IMR-90 (cell line): ENCODE results near the gene AP3S1. TPM values are rescaled to one million over a fixed set of nuclear protein-coding genes. Genes with fewer than 3 reads are reported as not detected.

Experiments
- ATAC-seq: fragments of 200-7000 bp; cut with Tn5 transposase; 2 replicates; pipeline ENCODE4 v1.9.1; 2020; ENCODE audit warnings: low read depth, mild to moderate bottlenecking, moderate library complexity
- BruUV-seq: library from RNA; stranded (reverse); fragments of 400-500 nt; replicated peaks from 2 replicates; lab custom pipeline; 2021; lab: Mats Ljungman, UMichigan
- CTCF ChIA-PET: fragments of 300-600 bp; formaldehyde crosslinking; extraction: SDS; loops from one replicate; lab custom pipeline; 2021; ENCODE audit warnings: antibody characterized with exemption; lab: Yijun Ruan, JAX
- POLR2A ChIA-PET: fragments of 300-600 bp; sonication (Branson Sonifier 250); formaldehyde crosslinking; loops from one replicate; lab custom pipeline; 2022; ENCODE audit warnings: antibody characterized with exemption; ENCODE audit not compliant: unreplicated experiment; lab: Charles Lee
- DNase-seq: peaks from one replicate; pipeline ENCODE4 v3.0.0; 2013
- H2AFZ ChIP-seq: replicated peaks from 2 replicates; pipeline ENCODE3; 2013; ENCODE audit warnings: low read length, mild to moderate bottlenecking; ENCODE audit not compliant: poor library complexity
- H2AK5ac ChIP-seq: 2 replicates; pipeline ENCODE4 v1.6.1; 2013; ENCODE audit warnings: low read depth, low read length, inconsistent platforms
- H2AK9ac ChIP-seq: replicated peaks from 2 replicates; pipeline ENCODE3; 2013; ENCODE audit warnings: mild to moderate bottlenecking, low read depth, low read length, moderate library complexity; ENCODE audit not compliant: poor library complexity
- H2BK120ac ChIP-seq: 2 replicates; pipeline ENCODE4 v1.6.1; 2013; ENCODE audit warnings: low read depth, low read length, inconsistent platforms
- H2BK15ac ChIP-seq: 3 replicates; pipeline ENCODE4 v1.6.1; 2013; ENCODE audit warnings: low read depth, low read length, inconsistent platforms
- H2BK20ac ChIP-seq: 2 replicates; pipeline ENCODE4 v1.6.1; 2013; ENCODE audit warnings: low read depth, mild to moderate bottlenecking, inconsistent platforms, low read length, moderate library complexity
- H2BK5ac ChIP-seq: 2 replicates; pipeline ENCODE4 v1.6.1; 2013; ENCODE audit warnings: mild to moderate bottlenecking, low read depth, low read length, inconsistent platforms; ENCODE audit not compliant: poor library complexity, severe bottlenecking
- H3K14ac ChIP-seq: replicated peaks from 2 replicates; pipeline ENCODE4 v1.6.1; 2013; ENCODE audit warnings: low read depth, low read length, inconsistent platforms
- H3K18ac ChIP-seq: 2 replicates; pipeline ENCODE4 v1.6.1; 2013; ENCODE audit warnings: low read depth, low read length, control low read depth
- H3K23ac ChIP-seq: 2 replicates; pipeline ENCODE4 v1.6.1; 2013; ENCODE audit warnings: low read depth, low read length, inconsistent platforms
- H3K27ac ChIP-seq: 2 replicates; pipeline ENCODE4 v1.5.1; 2013; ENCODE audit warnings: mild to moderate bottlenecking, control low read depth, low read length; ENCODE audit not compliant: insufficient read depth
- H3K27me3 ChIP-seq: 2 replicates; pipeline ENCODE4 v1.6.1; 2013; ENCODE audit warnings: low read length; ENCODE audit not compliant: control insufficient read depth, insufficient read depth
- H3K36me3 ChIP-seq: 2 replicates; pipeline ENCODE4 v1.6.1; 2013; ENCODE audit warnings: low read length, mixed read lengths; ENCODE audit not compliant: control insufficient read depth, insufficient read depth
- H3K4ac ChIP-seq: 2 replicates; pipeline ENCODE4 v1.6.1; 2013; ENCODE audit warnings: low read depth, low read length, inconsistent platforms
- H3K4me1 ChIP-seq: 2 replicates; pipeline ENCODE4 v1.6.1; 2013; ENCODE audit warnings: low read length, mixed read lengths; ENCODE audit not compliant: control insufficient read depth, insufficient read depth
- H3K4me2 ChIP-seq: 2 replicates; pipeline ENCODE4 v1.6.1; 2013; ENCODE audit warnings: low read depth, mild to moderate bottlenecking, control low read depth, low read length, moderate library complexity
- H3K4me3 ChIP-seq: 2 replicates; pipeline ENCODE4 v1.5.1; 2013; ENCODE audit warnings: low read depth, mild to moderate bottlenecking, control low read depth, low read length, moderate library complexity; ENCODE audit not compliant: insufficient read depth
- H3K56ac ChIP-seq: 2 replicates; pipeline ENCODE4 v1.6.1; 2013; ENCODE audit warnings: low read length, inconsistent platforms; ENCODE audit not compliant: insufficient read depth; ENCODE audit errors: extremely low read depth
- H3K79me1 ChIP-seq, 2 experiments: 2 replicates each; pipeline ENCODE4 v1.6.1; 2013; ENCODE audit warnings: low read length in 2 of 2, inconsistent platforms in 1 of 2, low read depth in 1 of 2
- H3K9ac ChIP-seq: 2 replicates; pipeline ENCODE4 v1.6.1; 2013; ENCODE audit warnings: low read depth, low read length, control low read depth
- H3K9me1 ChIP-seq: 2 replicates; pipeline ENCODE4 v1.6.1; 2013; ENCODE audit warnings: low read length, inconsistent platforms; ENCODE audit not compliant: insufficient read depth
- H3K9me3 ChIP-seq: 2 replicates; pipeline ENCODE4 v1.6.1; 2013; ENCODE audit warnings: low read length; ENCODE audit not compliant: control insufficient read depth, insufficient read depth
- H4K20me1 ChIP-seq: 2 replicates; pipeline ENCODE4 v1.6.1; 2013; ENCODE audit warnings: low read length, inconsistent platforms; ENCODE audit not compliant: insufficient read depth
- H4K5ac ChIP-seq: 2 replicates; pipeline ENCODE4 v1.6.1; 2013; ENCODE audit warnings: mild to moderate bottlenecking, low read depth, low read length, control low read depth
- H4K8ac ChIP-seq, 2 experiments: 2 replicates each; pipeline ENCODE4 v1.6.1; 2013; ENCODE audit warnings: low read depth in 2 of 2, low read length in 2 of 2, control low read depth in 1 of 2, inconsistent platforms in 1 of 2
- H4K91ac ChIP-seq: 2 replicates; pipeline ENCODE4 v1.6.1; 2013; ENCODE audit warnings: low read depth, low read length, inconsistent platforms; ENCODE audit not compliant: insufficient read depth
- BHLHE40 ChIP-seq: fragments of 150-350 bp; IDR thresholded peaks from 2 replicates; pipeline ENCODE4 v1.6.1; 2016; ENCODE audit warnings: mild to moderate bottlenecking, low read depth, low read length
- CEBPB ChIP-seq: IDR thresholded peaks from 2 replicates; pipeline ENCODE4 v1.6.1; 2012; ENCODE audit warnings: low read depth, low read length, improper control_type of control experiment
- MXI1 ChIP-seq: IDR thresholded peaks from 2 replicates; pipeline ENCODE4 v1.6.1; 2012; ENCODE audit warnings: low read depth, mild to moderate bottlenecking, low read length, moderate library complexity, borderline replicate concordance
- NFE2L2 ChIP-seq: fragments of 150-350 bp; IDR thresholded peaks from 2 replicates; pipeline ENCODE4 v1.6.1; 2016; ENCODE audit warnings: low read depth, mild to moderate bottlenecking, low read length
- RCOR1 ChIP-seq: IDR thresholded peaks from 2 replicates; pipeline ENCODE4 v1.6.1; 2012; ENCODE audit warnings: mild to moderate bottlenecking, low read length, improper control_type of control experiment; ENCODE audit not compliant: insufficient replicate concordance
- SMC3 ChIP-seq: fragments of 150-350 bp; IDR thresholded peaks from 2 replicates; pipeline ENCODE4 v1.6.1; 2016; ENCODE audit warnings: low read depth, mild to moderate bottlenecking, antibody characterized with exemption, low read length, moderate library complexity
- WGBS, 2 experiments: methylation state at CpG; one replicate each; pipeline versions ENCODE4 v1.1.5 to v1.1.7; 2013; ENCODE audit warnings: missing lambda C conversion rate in 2 of 2; ENCODE audit not compliant: insufficient read length in 1 of 2; ENCODE audit errors: extremely low coverage in 2 of 2; 5-methylcytosine and 5-hydroxymethylcytosine counted together
- dilution Hi-C: fragments of 300-500 bp; cut with HindIII; formaldehyde crosslinking; loops from one replicate; pipeline ENCODE4 v1.14.3; 2018; ENCODE audit warnings: low sequenced_read_pairs; ENCODE audit not compliant: unreplicated experiment
- in situ Hi-C: fragments of 300-500 bp; cut with MboI; formaldehyde crosslinking; loops from 3 replicates; pipeline ENCODE4 v1.14.3; 2019; ENCODE audit warnings: low sequenced_read_pairs, inconsistent platforms, mixed read lengths
- intact Hi-C: fragments of 100-400 bp; cut with micrococcal nuclease; formaldehyde crosslinking; loops from 2 replicates; pipeline ENCODE4 v1.10.0; 2022
- polyA plus RNA-seq, 3 experiments: library from polyadenylated mRNA; depleted of rRNA; stranded (reverse); fragments of >200 nt; gene quantifications; 2 replicates each; pipeline ENCODE4 v1.2.3, GENCODE V29; 2012; ENCODE audit warnings: low replicate concordance in 1 of 3
- total RNA-seq: library from RNA; depleted of rRNA; stranded (reverse); fragments of >200 nt; gene quantifications from 2 replicates; pipeline ENCODE4 v1.2.3, GENCODE V29; 2012
- TF ChIP-seq, protein P1 (sequence below): conservative IDR thresholded peaks from 2 replicates; pipeline ENCODE4 v1.5.1; 2012; ENCODE audit warnings: mild to moderate bottlenecking, low read depth, low read length, improper control_type of control experiment

Gene AP3S1
- total and polyA plus RNA-seq, 2 of the 4 experiments (the other 2 are of a cell fraction), result 21.9 to 73.1 TPM

DNA sequence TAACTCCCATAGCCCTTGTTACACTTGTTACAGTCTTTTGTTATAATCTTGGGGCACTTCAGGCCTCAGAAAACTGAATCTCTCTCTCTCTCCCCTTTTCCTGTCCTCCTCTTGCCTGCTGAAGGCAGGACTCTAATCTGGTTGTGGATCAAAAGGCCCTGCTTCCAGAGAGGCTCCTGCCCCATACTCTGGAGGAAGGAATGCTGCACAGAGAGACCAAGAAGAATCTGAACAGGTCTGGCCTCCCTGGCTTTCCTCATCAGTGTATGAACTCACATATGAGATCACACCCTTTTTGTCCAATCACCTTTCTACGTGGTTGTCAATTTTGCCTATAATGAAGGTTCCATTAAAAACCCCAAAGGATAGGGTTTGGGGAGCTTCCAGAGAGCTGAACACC is 94.3 kb downstream of the AP3S1 start:
- Histone ChIP-seq H2AK5ac (no peak overlapping the region), H4K91ac (no peak overlapping the region), H3K56ac (no peak overlapping the region), H3K27me3 (no peaks in the 10 kb centered on the region), H2BK120ac (no peak overlapping the region), H3K4me3 (no peak overlapping the region), H2BK20ac (no peak overlapping the region), H3K14ac (no peak overlapping the region), H3K27ac (no peak overlapping the region), H4K20me1 (no peaks in the 10 kb centered on the region), H3K4me2 (no peak overlapping the region), H3K18ac (no peak overlapping the region), H2AK9ac (no peak overlapping the region), H3K4ac (no peak overlapping the region), H3K9me1 (no peaks in the 10 kb centered on the region), H4K8ac (no peak overlapping the region), H3K9me3 (no peaks in the 10 kb centered on the region), H3K23ac (no peak overlapping the region), H2BK5ac (no peak overlapping the region), H3K4me1 (no peaks in the 10 kb centered on the region), H3K36me3 (no peaks in the 10 kb centered on the region), H3K79me1 (no peaks in the 10 kb centered on the region), H3K9ac (no peak overlapping the region), H4K5ac (no peak overlapping the region), H2BK15ac (no peak overlapping the region), H2AFZ (no peak overlapping the region)
- POLR2A ChIA-PET, result no interaction called here
- DNase-seq (no peak), ATAC-seq (no peak)
- in situ Hi-C loops, result no loop called here
- dilution Hi-C loops, result no loop called here
- BruUV-seq, result no TSS peak
- TF ChIP-seq, protein P1, sequence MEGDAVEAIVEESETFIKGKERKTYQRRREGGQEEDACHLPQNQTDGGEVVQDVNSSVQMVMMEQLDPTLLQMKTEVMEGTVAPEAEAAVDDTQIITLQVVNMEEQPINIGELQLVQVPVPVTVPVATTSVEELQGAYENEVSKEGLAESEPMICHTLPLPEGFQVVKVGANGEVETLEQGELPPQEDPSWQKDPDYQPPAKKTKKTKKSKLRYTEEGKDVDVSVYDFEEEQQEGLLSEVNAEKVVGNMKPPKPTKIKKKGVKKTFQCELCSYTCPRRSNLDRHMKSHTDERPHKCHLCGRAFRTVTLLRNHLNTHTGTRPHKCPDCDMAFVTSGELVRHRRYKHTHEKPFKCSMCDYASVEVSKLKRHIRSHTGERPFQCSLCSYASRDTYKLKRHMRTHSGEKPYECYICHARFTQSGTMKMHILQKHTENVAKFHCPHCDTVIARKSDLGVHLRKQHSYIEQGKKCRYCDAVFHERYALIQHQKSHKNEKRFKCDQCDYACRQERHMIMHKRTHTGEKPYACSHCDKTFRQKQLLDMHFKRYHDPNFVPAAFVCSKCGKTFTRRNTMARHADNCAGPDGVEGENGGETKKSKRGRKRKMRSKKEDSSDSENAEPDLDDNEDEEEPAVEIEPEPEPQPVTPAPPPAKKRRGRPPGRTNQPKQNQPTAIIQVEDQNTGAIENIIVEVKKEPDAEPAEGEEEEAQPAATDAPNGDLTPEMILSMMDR, result no peak
- TF ChIP-seq SMC3, result no peak
- TF ChIP-seq BHLHE40, result no peak
- no peak for TF ChIP-seq CEBPB
- no peak for TF ChIP-seq RCOR1
- TF ChIP-seq MXI1, result no peak
- TF ChIP-seq NFE2L2, result no peak
- no CpG with 5 or more reads among the region's 1 CpG for WGBS, 2 experiments
- CTCF ChIA-PET, result no interaction called here
- intact Hi-C loops, result no loop called here
